Measurements from ENCODE around the gene SEMA3E. TPM values are rescaled to one million over a fixed set of nuclear protein-coding genes. Genes with fewer than 3 reads are reported as not detected.

SEMA3E gene
- total RNA-seq, 1 experiment from 2014 or later = 1.5 TPM

DNA sequence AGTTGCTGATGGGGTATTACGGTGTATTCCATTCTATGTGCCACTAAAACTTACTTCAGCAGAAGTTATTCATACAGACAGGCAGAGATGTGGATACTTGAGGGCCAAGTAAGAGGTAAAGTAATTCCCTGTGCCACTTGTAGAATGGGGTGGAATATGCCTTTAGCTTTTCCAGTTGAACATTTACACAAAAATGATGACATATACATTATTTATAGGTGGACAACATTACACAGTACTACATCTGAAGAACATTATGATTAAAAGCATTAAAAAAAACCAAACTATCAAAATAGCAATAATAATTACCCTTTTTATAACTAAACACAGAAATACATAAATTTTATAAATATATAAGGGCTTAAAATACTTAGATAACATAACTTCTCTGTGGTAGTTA lies 3.5 kb upstream of the SEMA3E start:
- no peaks in the 10 kb centered on the region for H3K36me3 ChIP-seq
- no peak overlapping the region for H3K4me3 ChIP-seq
- no peak for DNase-seq
- no peaks in the 10 kb centered on the region for H3K27me3 ChIP-seq
- H3K9me3 ChIP-seq = no peaks in the 10 kb centered on the region

- no peaks in the 10 kb centered on the region for H3K27me3 ChIP-seq
- no peak for DNase-seq
- no peaks in the 10 kb centered on the region for H3K36me3 ChIP-seq
- H3K9me3 ChIP-seq = no peaks in the 10 kb centered on the region
- no peak overlapping the region for H3K4me3 ChIP-seq
Measured at GRCh38 chr7:83649701-83650100, 762 bp upstream of the SEMA3E start.

DNA sequence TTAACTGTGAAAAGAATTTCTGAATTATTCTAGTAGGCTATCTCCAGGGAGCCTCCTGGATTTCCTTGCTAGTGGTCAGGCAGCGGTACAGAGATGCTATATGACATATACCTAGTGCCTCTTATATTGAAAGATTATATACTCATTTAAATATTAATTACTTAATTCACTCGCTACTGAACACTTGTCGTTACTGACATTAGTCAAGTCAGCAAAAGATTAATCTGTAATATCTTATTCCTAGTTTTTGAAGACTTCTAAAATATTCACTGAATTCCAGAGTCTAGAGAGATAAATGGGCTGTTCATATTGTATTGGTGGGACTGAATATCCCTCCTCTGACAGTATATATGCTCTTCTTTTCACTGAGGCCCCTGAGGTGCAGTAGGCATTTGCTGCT lies 2.9 kb downstream of the SEMA3E start:
- DNase-seq = no peak
- Histone ChIP-seq H3K36me3 (no peaks in the 10 kb centered on the region), H3K4me3 (no peak overlapping the region)

DNA sequence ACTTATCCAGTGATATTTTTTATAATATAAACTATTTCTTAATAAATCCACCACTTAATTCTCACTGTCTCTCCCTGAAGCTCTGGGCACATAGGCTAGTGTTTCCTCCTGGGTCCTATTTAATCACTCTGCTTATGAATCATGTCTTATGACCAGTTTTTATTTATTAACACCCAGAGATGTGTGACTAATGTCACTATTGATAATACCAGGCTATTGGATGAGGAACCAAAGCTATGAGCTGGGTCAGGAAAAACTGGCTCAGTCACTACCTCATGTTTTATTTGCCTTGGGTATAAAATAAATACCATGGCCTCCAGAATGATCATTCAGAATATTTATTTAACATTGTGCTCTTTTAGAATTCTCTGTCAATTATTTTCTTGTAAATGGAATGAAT lies 5.2 kb downstream of the SEMA3E start:
- no peaks in the 10 kb centered on the region for H3K9me3 ChIP-seq
- no peaks in the 10 kb centered on the region for H3K27me3 ChIP-seq
- no peaks in the 10 kb centered on the region for H3K36me3 ChIP-seq
- DNase-seq = no peak
- H3K4me3 ChIP-seq = no peak overlapping the region

More for the DNA sequence above, 2.9 kb downstream of the SEMA3E start:
- H3K27me3 ChIP-seq = no peaks in the 10 kb centered on the region
- H3K9me3 ChIP-seq = no peaks in the 10 kb centered on the region

DNA sequence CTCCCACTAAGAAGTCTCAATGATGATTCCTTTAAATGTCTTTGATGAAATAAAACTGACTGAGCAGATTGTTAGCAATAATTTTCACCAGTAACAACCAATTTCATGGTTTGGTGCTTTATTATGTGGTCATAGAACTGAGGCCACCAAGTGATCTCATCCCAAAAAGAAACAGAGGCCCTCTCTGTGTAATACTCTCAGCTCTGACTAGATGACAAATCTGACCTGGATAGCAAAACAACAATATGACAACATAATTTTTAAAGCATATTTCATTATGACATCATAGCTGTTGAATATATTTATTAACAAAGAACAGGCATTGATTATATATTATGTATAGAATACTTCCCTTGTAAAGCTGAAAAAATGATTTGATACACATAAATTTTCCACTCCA lies 5.9 kb downstream of the SEMA3E start:
- Histone ChIP-seq H3K9me3 (no peaks in the 10 kb centered on the region), H3K27me3 (no peaks in the 10 kb centered on the region), H3K4me3 (no peak overlapping the region), H3K36me3 (no peaks in the 10 kb centered on the region)
- DNase-seq = no peak

DNA sequence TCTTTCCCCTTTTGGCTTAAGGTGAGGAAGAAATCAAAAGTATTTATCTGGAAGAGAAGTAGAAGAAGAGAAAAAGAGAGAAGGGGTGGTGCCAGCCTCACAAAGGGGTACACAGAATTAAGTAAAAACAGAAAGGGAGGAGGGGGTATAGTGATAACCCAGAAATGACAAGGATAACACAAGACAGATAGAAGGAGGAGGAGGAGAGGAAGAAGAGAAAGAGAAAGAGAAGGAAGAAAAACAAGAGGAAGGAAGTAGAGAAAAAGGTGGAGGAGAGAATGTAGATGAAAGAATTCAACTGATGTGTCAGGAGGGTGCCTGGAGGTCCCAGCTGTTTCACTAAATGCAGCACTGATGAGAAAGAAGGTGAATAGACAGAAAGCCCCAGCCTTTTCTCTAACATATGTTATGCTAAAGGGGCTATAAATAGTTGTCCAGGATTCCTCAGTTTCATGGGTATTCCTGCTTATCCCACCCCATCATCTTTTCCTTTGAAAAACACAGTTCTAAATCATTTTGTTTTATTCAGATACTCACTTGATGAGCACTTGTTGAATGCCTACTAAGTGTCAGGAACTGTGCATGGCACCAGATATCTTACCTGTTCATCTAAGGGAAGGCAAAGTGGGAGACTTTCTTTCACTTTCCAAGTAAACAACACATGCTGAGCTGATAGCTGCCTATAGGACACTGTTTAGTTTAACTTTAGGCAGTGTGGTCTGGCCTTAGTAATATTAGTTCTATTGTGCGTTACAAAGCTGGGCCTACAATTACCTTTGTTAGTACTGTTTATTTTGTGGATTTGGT lies 8.0 kb downstream of the SEMA3E start:
- no peak for DNase-seq
- H3K9me3 ChIP-seq = no peaks in the 10 kb centered on the region
- no peaks in the 10 kb centered on the region for H3K27me3 ChIP-seq
- no peaks in the 10 kb centered on the region for H3K36me3 ChIP-seq
- no peak overlapping the region for H3K4me3 ChIP-seq

DNA sequence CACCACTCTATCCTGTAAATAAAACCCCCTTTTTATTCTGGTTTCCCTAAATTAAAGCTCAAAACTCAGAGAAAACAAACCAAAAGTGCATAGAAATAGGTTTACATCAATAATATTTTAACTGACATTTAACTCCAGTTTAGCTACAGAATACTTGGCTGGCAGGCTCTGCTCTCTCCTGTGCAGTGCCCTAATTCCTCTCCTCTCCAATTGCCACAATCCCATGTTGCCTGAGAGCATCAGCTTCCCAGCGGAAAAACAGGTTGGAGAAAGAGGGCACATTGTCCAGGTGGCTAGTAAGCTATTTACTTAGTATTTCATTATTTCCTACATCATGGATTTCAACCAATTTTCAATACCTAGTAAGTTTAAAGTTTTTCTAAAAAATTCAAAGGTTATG lies 8.7 kb downstream of the SEMA3E start:
- no peak for DNase-seq
- Histone ChIP-seq H3K36me3 (no peaks in the 10 kb centered on the region), H3K4me3 (no peak overlapping the region), H3K27me3 (no peaks in the 10 kb centered on the region), H3K9me3 (no peaks in the 10 kb centered on the region)

GRCh38 chr7:83633516-83633915 lies 15.4 kb downstream of the SEMA3E start:
- H3K36me3 ChIP-seq = no peaks in the 10 kb centered on the region
- no peak overlapping the region for H3K4me3 ChIP-seq
- no peak for DNase-seq
- H3K27me3 ChIP-seq = no peaks in the 10 kb centered on the region
- H3K9me3 ChIP-seq = no peaks in the 10 kb centered on the region

- Histone ChIP-seq H3K27me3 (no peaks in the 10 kb centered on the region), H3K36me3 (no peaks in the 10 kb centered on the region), H3K4me3 (no peak overlapping the region), H3K9me3 (no peaks in the 10 kb centered on the region)
- no peak for DNase-seq
Measured at GRCh38 chr7:83629117-83629880, 19.6 kb downstream of the SEMA3E start.

- Histone ChIP-seq H3K4me3 (no peak overlapping the region), H3K9me3 (no peaks in the 10 kb centered on the region), H3K36me3 (no peaks in the 10 kb centered on the region), H3K27me3 (no peaks in the 10 kb centered on the region)
- no peak for DNase-seq
Measured at GRCh38 chr7:83617858-83618257, 31.1 kb downstream of the SEMA3E start.

DNA sequence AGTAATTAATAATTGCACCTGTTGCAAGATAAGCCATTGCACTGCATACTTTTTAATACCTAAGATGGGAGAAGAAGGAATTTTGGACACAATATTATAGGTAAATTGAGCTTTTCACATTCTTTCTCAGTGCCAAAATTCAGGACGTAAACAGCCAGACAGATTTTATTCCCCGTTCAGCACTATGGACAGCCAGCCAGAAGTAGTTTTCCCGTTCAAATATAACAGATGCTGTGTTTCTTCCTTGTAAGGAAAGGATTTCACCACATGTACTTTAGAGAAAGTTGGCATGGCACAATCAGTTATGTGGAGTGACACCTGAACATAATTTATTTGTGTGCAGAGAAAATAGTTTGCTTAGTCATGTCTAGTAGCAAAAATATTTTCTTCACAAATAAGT lies 34.8 kb downstream of the SEMA3E start:
- DNase-seq = no peak
- Histone ChIP-seq H3K36me3 (no peaks in the 10 kb centered on the region), H3K4me3 (no peak overlapping the region), H3K27me3 (no peaks in the 10 kb centered on the region), H3K9me3 (no peaks in the 10 kb centered on the region)

DNA sequence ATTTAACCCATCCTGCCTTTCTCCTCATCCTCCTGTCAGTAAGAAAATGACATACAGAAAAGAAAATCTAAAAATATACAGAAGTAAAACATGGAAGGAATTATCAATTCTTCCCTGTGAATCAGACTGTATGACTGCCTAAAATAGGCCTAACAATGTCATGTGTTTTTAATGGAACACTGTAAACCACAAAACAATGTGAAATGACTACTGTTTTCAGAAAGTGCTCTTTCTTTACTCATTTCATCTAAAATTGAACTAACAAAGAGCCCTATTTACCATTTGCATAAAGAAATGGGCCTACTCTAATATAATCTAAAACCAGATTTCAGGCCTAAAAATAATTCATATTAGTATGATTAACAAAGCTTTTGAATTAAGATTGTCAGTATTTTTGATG lies 35.7 kb downstream of the SEMA3E start:
- H3K4me3 ChIP-seq = no peak overlapping the region
- H3K36me3 ChIP-seq = no peaks in the 10 kb centered on the region
- DNase-seq = no peak
- H3K9me3 ChIP-seq = no peaks in the 10 kb centered on the region
- no peaks in the 10 kb centered on the region for H3K27me3 ChIP-seq

DNA sequence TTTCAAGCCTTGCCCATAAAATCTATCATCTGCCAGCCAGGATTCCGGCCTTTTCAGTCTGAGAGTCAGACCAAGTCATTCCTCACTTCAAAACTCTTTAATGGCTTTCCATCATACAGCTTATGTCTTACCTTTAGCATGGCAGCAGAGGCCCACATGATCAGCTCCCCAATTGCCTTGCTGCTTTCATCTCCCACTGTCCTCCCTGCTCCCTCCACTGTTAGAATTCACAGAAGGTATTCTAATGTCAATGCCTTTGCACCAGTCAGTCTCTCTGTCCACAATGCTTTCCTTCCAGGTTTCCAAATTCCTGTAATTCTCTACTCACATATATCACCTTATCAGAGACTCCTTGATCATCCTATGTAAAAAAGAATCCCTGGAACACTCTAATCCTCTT lies 37.2 kb downstream of the SEMA3E start:
- Histone ChIP-seq H3K36me3 (no peaks in the 10 kb centered on the region), H3K27me3 (no peaks in the 10 kb centered on the region), H3K4me3 (no peak overlapping the region), H3K9me3 (no peaks in the 10 kb centered on the region)
- DNase-seq = no peak

DNA sequence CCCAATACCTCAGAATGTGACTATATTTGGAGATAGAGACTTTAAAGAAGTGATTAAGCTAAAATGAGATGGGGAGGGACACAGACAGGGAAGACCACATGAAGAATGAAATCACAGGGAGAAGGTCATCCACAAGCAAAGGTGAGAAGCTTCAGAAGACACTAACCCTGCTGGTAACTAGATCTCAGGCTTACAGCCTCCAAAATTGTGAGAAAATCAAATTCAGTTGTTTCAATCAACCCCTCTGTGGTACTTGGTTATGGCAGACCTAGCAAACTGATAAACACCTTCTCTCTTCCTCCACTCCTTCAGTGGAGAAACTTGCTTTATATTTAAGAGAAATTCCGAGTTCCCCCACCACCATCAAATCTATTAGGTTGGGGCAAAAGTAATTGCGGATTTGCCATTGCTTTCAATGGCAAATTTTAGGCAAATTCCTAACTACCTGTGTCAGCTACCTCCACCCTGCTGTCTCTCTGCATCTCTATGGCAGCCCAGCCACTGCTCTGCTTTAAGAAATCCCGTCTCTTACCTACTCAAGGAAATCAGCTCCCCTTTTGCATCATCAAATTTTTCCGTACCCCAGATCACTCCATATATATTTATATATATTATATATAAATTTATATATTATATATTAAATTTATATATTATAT lies 38.2 kb downstream of the SEMA3E start:
- Histone ChIP-seq H3K4me3 (no peak overlapping the region), H3K36me3 (no peaks in the 10 kb centered on the region), H3K9me3 (no peaks in the 10 kb centered on the region), H3K27me3 (no peaks in the 10 kb centered on the region)
- no peak for DNase-seq

- Histone ChIP-seq H3K36me3 (no peaks in the 10 kb centered on the region), H3K9me3 (no peaks in the 10 kb centered on the region), H3K27me3 (no peaks in the 10 kb centered on the region), H3K4me3 (no peak overlapping the region)
- no peak for DNase-seq
Measured at GRCh38 chr7:83608716-83609115, 40.2 kb downstream of the SEMA3E start.

GRCh38 chr7:83603649-83604048 lies 45.3 kb downstream of the SEMA3E start:
- Histone ChIP-seq H3K4me3 (no peak overlapping the region), H3K9me3 (no peaks in the 10 kb centered on the region), H3K27me3 (no peaks in the 10 kb centered on the region), H3K36me3 (no peaks in the 10 kb centered on the region)
- no peak for DNase-seq

DNA sequence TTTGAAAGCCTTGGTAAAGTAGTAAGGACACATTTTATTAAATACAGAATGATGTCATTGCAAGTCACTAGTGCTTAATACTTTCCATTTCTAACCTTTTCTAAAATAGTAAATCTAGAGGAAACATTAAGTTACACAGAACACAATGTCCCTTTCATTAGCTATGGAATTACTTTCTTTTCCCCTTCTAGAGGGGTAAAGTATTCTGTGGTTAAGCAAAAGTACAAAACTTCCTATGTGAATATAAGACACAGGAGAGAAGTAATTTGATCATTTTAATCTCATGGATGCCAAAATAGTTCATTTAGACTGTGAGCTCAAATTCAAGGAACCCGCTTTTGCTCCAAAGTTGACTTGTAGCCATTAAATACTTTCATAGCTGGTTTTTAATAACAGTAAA lies 49.8 kb downstream of the SEMA3E start:
- H3K36me3 ChIP-seq = no peaks in the 10 kb centered on the region
- DNase-seq = no peak
- H3K9me3 ChIP-seq = no peaks in the 10 kb centered on the region
- H3K27me3 ChIP-seq = no peaks in the 10 kb centered on the region
- H3K4me3 ChIP-seq = no peak overlapping the region

Data from MG63 (cell line).